ENCODE results near the gene TTC17. TPM values are rescaled to one million over a fixed set of nuclear protein-coding genes. Genes with fewer than 3 reads are reported as not detected.

Gene TTC17
- total and polyA plus RNA-seq, 2 of the 4 experiments (the other 2 are of a cell fraction) = 56.3 to 61.3 TPM

GRCh38 chr11:43366677-43367076 lies 8.0 kb downstream of the TTC17 start:
- Histone ChIP-seq H3K18ac (ENCODE audit: low read depth, low read length) (peak overlapping the region; percentile 73), H3K4me1 (ENCODE audit: control insufficient read depth, insufficient read depth, low read length) (peaks cover 14% of the 10 kb centered on the region), H3K56ac (ENCODE audit: extremely low read depth, insufficient read depth, low read length) (no peak overlapping the region; the same call in 1 of the 2 replicates), H2BK5ac (ENCODE audit: low read depth, low read length, poor library complexity, severe bottlenecking) (peak overlapping the region; percentile 99), H3K27me3 (ENCODE audit: control insufficient read depth, insufficient read depth, low read length) (no peaks in the 10 kb centered on the region), H2AK9ac (replicated peaks; ENCODE audit: low read depth, low read length, poor library complexity) (no peak overlapping the region), H3K9me3 (ENCODE audit: control insufficient read depth, insufficient read depth, low read length) (no peaks in the 10 kb centered on the region), H2BK15ac (ENCODE audit: low read depth, low read length) (peak overlapping the region; percentile 40; the same call in 1 of the 3 replicates), H3K9ac (ENCODE audit: low read depth, low read length) (no peak overlapping the region), H3K4me2 (ENCODE audit: low read depth, low read length) (peak overlapping the region; percentile 74), H3K23ac (ENCODE audit: low read depth, low read length) (peak overlapping the region; percentile 84; the same call in 1 of the 2 replicates), H3K79me1 (ENCODE audit: low read depth in 1 of 2, low read length in 2 of 2) (peaks cover 17 to 70% of the 10 kb centered on the region in 2 experiments), H3K14ac (replicated peaks; ENCODE audit: low read depth, low read length) (no peak overlapping the region; the same call in 1 of the 2 replicates), H3K4ac (ENCODE audit: low read depth, low read length) (peak overlapping the region; percentile 83), H2BK120ac (ENCODE audit: low read depth, low read length) (peak overlapping the region; percentile 88), H4K20me1 (ENCODE audit: insufficient read depth, low read length) (peaks cover 44% of the 10 kb centered on the region), H3K9me1 (ENCODE audit: insufficient read depth, low read length) (peaks cover 24% of the 10 kb centered on the region), H3K27ac (ENCODE audit: insufficient read depth, low read length) (peak overlapping the region; percentile 98; the same call in 1 of the 2 replicates), H2AK5ac (ENCODE audit: low read depth, low read length) (peak overlapping the region; percentile 84; the same call in 1 of the 2 replicates), H4K91ac (ENCODE audit: insufficient read depth, low read depth, low read length) (peak overlapping the region; percentile 65), H2AFZ (replicated peaks; ENCODE audit: low read length, poor library complexity) (peak overlapping the region; percentile 28), H4K8ac (ENCODE audit: low read depth in 2 of 2, low read length in 2 of 2) (peak overlapping the region in 1 of 2 experiments; percentile 85; a peak in 2 of 4 replicates), H3K36me3 (ENCODE audit: control insufficient read depth, insufficient read depth, low read length) (peaks cover 6% of the 10 kb centered on the region), H2BK20ac (ENCODE audit: low read depth, low read length) (peak overlapping the region; percentile 88; the same call in 1 of the 2 replicates), H4K5ac (ENCODE audit: low read depth, low read length) (peak overlapping the region; percentile 65), H3K4me3 (ENCODE audit: insufficient read depth, low read depth, low read length) (no peak overlapping the region)
- POLR2A ChIA-PET (ENCODE audit: unreplicated experiment) = interaction anchor here (0.9 kb wide), 1 partner anchor 15 kb away, joined by 5 read pairs; no protein-coding TSS in a partner anchor
- CTCF ChIA-PET = interaction anchor here (0.8 to 1.0 kb wide), 4 partner anchors 8 to 53 kb away, joined by 3 to 4 read pairs (median 3); partner anchors contain the start of gene TTC17
- in situ Hi-C loops (cut with MboI; ENCODE audit: low sequenced_read_pairs) (no loop called here), dilution Hi-C loops (cut with HindIII; ENCODE audit: low sequenced_read_pairs, unreplicated experiment) (no loop called here), intact Hi-C loops (cut with micrococcal nuclease) (no loop called here)
- BruUV-seq (replicated peaks) = no TSS peak
- peak; percentile 86 for ATAC-seq (ENCODE audit: low read depth)
- TF ChIP-seq MAFK (IDR thresholded peaks at IDR 0.05; ENCODE audit: low read depth, low read length) = peak; percentile 37; the same call in 1 of the 2 replicates
- no peak for TF ChIP-seq RCOR1 (IDR thresholded peaks at IDR 0.05; ENCODE audit: insufficient replicate concordance, low read length)
- TF ChIP-seq CTCF (conservative IDR thresholded peaks at IDR 0.05; ENCODE audit: low read depth, low read length) = no peak
- peak; percentile 89 for TF ChIP-seq NFE2L2 (IDR thresholded peaks at IDR 0.05; ENCODE audit: low read depth, low read length)
- TF ChIP-seq FOS (IDR thresholded peaks at IDR 0.05; ENCODE audit: low read depth, low read length) = peak; percentile 83
- TF ChIP-seq BHLHE40 (IDR thresholded peaks at IDR 0.05; ENCODE audit: low read depth, low read length) = 0 out of 2 replicates have a peak, but pooled peaks have one; percentile 5
- WGBS, 2 experiments (ENCODE audit: extremely low coverage in 2 of 2, insufficient read length in 1 of 2) = 7% methylated on average over 2 of the region's 5 CpGs; no CpG with 5 or more reads in 1 of the 2 experiments
- peak; percentile 84 for DNase-seq
